CD14-positive monocyte (primary cell): ENCODE data around the gene B2M. TPM values are rescaled to one million over a fixed set of nuclear protein-coding genes. Genes with fewer than 3 reads are reported as not detected.
A peak's percentile ranks its signal among the peaks of the same experiment; 100 is the strongest.

Experiments
- DNase-seq, 3 donors: peaks; one replicate each; pipeline ENCODE4 v3.0.0-alpha.2; 2011 to 2022
- H2AFZ ChIP-seq: 2 replicates; pipeline ENCODE4 v1.6.0; 2012; ENCODE audit warnings: mild to moderate bottlenecking, low read depth, low read length, inconsistent platforms; ENCODE audit not compliant: insufficient read depth, poor library complexity, severe bottlenecking
- H3K27ac ChIP-seq, 2 donors: 1 replicate in 1 of 2; 2 replicates in 1 of 2; pipeline ENCODE4 v1.5.1; 2012 to 2013; ENCODE audit warnings: low read length in 2 of 2, control low read depth in 1 of 2, inconsistent platforms in 1 of 2, low read depth in 1 of 2, mild to moderate bottlenecking in 1 of 2
- H3K27me3 ChIP-seq, 2 donors: one replicate each; pipeline versions ENCODE4 v1.6.0 to v1.6.1; 2011 to 2013; ENCODE audit warnings: low read length in 2 of 2; ENCODE audit not compliant: control insufficient read depth in 2 of 2, insufficient read depth in 2 of 2
- H3K36me3 ChIP-seq, 2 donors: replicated peaks in 1 of 2; 1 replicate in 1 of 2; 2 replicates in 1 of 2; pipeline versions ENCODE4 v1.5.1 to v1.6.1; 2012 to 2013; ENCODE audit warnings: low read length in 2 of 2, control low read depth in 1 of 2, inconsistent platforms in 1 of 2, mild to moderate bottlenecking in 1 of 2; ENCODE audit not compliant: insufficient read depth in 2 of 2, control insufficient read depth in 1 of 2
- H3K4me1 ChIP-seq, 2 donors: 1 replicate in 1 of 2; 2 replicates in 1 of 2; pipeline versions ENCODE4 v1.5.1 to v1.6.1; 2012 to 2013; ENCODE audit warnings: low read length in 2 of 2, control low read depth in 1 of 2, inconsistent platforms in 1 of 2, mild to moderate bottlenecking in 1 of 2, moderate library complexity in 1 of 2; ENCODE audit not compliant: insufficient read depth in 2 of 2, control insufficient read depth in 1 of 2
- H3K4me2 ChIP-seq: replicated peaks from 2 replicates; pipeline ENCODE3; 2012; ENCODE audit warnings: low read length, moderate library complexity, mild to moderate bottlenecking; ENCODE audit not compliant: poor library complexity, severe bottlenecking; ENCODE audit errors: extremely low read depth
- H3K4me3 ChIP-seq, 3 experiments: fragments of 200-600 bp in 1 of 3; sonication (generic) in 1 of 3; replicated peaks in 1 of 3; 1 replicate in 2 of 3; 2 replicates in 1 of 3; pipeline ENCODE4 v1.5.1; 2011 to 2013; ENCODE audit warnings: low read length in 3 of 3, mild to moderate bottlenecking in 3 of 3, control low read depth in 2 of 3, low read depth in 2 of 3, inconsistent platforms in 1 of 3, moderate library complexity in 1 of 3
- H3K79me2 ChIP-seq: 2 replicates; pipeline ENCODE4 v1.6.0; 2012; ENCODE audit warnings: mild to moderate bottlenecking, control low read depth, inconsistent platforms, low read length, moderate library complexity; ENCODE audit not compliant: insufficient read depth
- H3K9ac ChIP-seq: 2 replicates; pipeline ENCODE4 v1.6.0; 2017; ENCODE audit warnings: low read length, mild to moderate bottlenecking; ENCODE audit not compliant: insufficient read depth, poor library complexity, severe bottlenecking
- H3K9me3 ChIP-seq, 2 donors: replicated peaks in 1 of 2; 1 replicate in 1 of 2; 2 replicates in 1 of 2; pipeline versions ENCODE4 v1.5.1 to v1.6.1; 2012 to 2013; ENCODE audit warnings: low read length in 2 of 2, control low read depth in 1 of 2; ENCODE audit not compliant: control insufficient read depth in 1 of 2, insufficient read depth in 1 of 2
- H4K20me1 ChIP-seq: 2 replicates; pipeline ENCODE4 v1.6.0; 2012; ENCODE audit warnings: mild to moderate bottlenecking, low read length, control low read depth, moderate library complexity; ENCODE audit not compliant: insufficient read depth
- H3K27ac Mint-ChIP-seq, 7 donors: one replicate each; pipeline ENCODE4 v1.8.0; 2020; ENCODE audit warnings: mild to moderate bottlenecking in 7 of 7, mixed read lengths in 7 of 7, moderate library complexity in 6 of 7, inconsistent platforms in 2 of 7
- H3K27me3 Mint-ChIP-seq, 3 donors: one replicate each; pipeline ENCODE4 v1.8.0; 2021 to 2022; ENCODE audit warnings: low read depth in 3 of 3, mild to moderate bottlenecking in 3 of 3, mixed read lengths in 3 of 3, moderate library complexity in 3 of 3, inconsistent platforms in 1 of 3
- H3K36me3 Mint-ChIP-seq, 2 donors: one replicate each; pipeline ENCODE4 v1.8.0; 2020; ENCODE audit warnings: mixed read lengths in 2 of 2, inconsistent platforms in 1 of 2, mild to moderate bottlenecking in 1 of 2
- H3K4me1 Mint-ChIP-seq: one replicate; pipeline ENCODE4 v1.8.0; 2020; ENCODE audit warnings: mild to moderate bottlenecking, mixed read lengths
- H3K4me3 Mint-ChIP-seq, 2 donors: one replicate each; pipeline ENCODE4 v1.8.0; 2020; ENCODE audit warnings: mild to moderate bottlenecking in 2 of 2, mixed read lengths in 2 of 2, moderate library complexity in 1 of 2
- H3K9me3 Mint-ChIP-seq, 7 donors: one replicate each; pipeline ENCODE4 v1.8.0; 2020 to 2022; ENCODE audit warnings: mixed read lengths in 7 of 7, mild to moderate bottlenecking in 6 of 7, moderate library complexity in 6 of 7, inconsistent platforms in 2 of 7
- CTCF ChIP-seq: fragments of 200-600 bp; IDR thresholded peaks from one replicate; pipeline ENCODE4 v1.8.0; 2022; ENCODE audit warnings: antibody characterized with exemption, mild to moderate bottlenecking
- WGBS: methylation state at CpG from one replicate; pipeline ENCODE4 v1.1.5; 2013; ENCODE audit warnings: missing lambda C conversion rate; ENCODE audit not compliant: insufficient coverage; 5-methylcytosine and 5-hydroxymethylcytosine counted together
- intact Hi-C, 2 donors: fragments of 100-400 bp; cut with micrococcal nuclease; formaldehyde crosslinking; loops; one replicate each; pipeline versions ENCODE4 v1.15.0 to v1.15.1; 2023
- polyA plus RNA-seq, 3 donors: library from polyadenylated mRNA; depleted of rRNA in 1 of 3; unstranded in 2 of 3; stranded (reverse) in 1 of 3; fragments of 300-500 nt in 2 of 3; fragments of >200 nt in 1 of 3; fragmentation: Illumina TruSeq in 2 of 3; gene quantifications; 1 replicate in 2 of 3; 2 replicates in 1 of 3; pipeline ENCODE4 v1.2.3, GENCODE V29; 2012 to 2021

Gene B2M
- polyA plus RNA-seq, 3 donors = 17,356 to 28,278 (median 28,259) TPM

- H3K27me3 ChIP-seq = no peaks in the 10 kb centered on the region
- Mint-ChIP-seq H3K27me3 (peaks cover 0 to 5% (median 2%) of the 10 kb centered on the region in 3 donors), H3K27ac (no peak overlapping the region), H3K4me3 (no peak overlapping the region), H3K9me3 (peaks cover 3 to 11% (median 4%) of the 10 kb centered on the region in 7 donors), H3K36me3 (no peaks in the 10 kb centered on the region), H3K4me1 (peaks cover 6% of the 10 kb centered on the region)
- no peaks in the 10 kb centered on the region for H3K79me2 ChIP-seq
- H3K27ac ChIP-seq = no peak overlapping the region
- no peaks in the 10 kb centered on the region for H4K20me1 ChIP-seq
- no peak overlapping the region for H2AFZ ChIP-seq
- H3K9me3 ChIP-seq = no peaks in the 10 kb centered on the region
- intact Hi-C loops = no loop called here
- TF ChIP-seq CTCF = no peak
- H3K36me3 ChIP-seq = no peaks in the 10 kb centered on the region
- H3K4me3 ChIP-seq = no peak overlapping the region
- WGBS = 86% methylated on average over 1 of the region's 1 CpG
- no peak for DNase-seq
- peaks cover 4 to 6% of the 10 kb centered on the region in 2 donors for H3K4me1 ChIP-seq
- no peak overlapping the region for H3K9ac ChIP-seq
- H3K4me2 ChIP-seq = no peak overlapping the region
These were observed 18.7 kb upstream of the B2M start for GRCh38 chr15:44692659-44693058.

GRCh38 chr15:44694416-44694815 is 16.9 kb upstream of the B2M start:
- no peaks in the 10 kb centered on the region for H3K9me3 ChIP-seq
- H3K4me1 ChIP-seq = peaks cover 6 to 13% of the 10 kb centered on the region in 2 donors
- Mint-ChIP-seq H3K27ac (peak overlapping the region in 1 of 7 donors; percentile 40), H3K36me3 (no peaks in the 10 kb centered on the region), H3K4me3 (no peak overlapping the region), H3K4me1 (peaks cover 15% of the 10 kb centered on the region), H3K27me3 (peaks cover 0 to 5% (median 0%) of the 10 kb centered on the region in 3 donors), H3K9me3 (peaks cover under 1 to 7% (median 4%) of the 10 kb centered on the region in 7 donors)
- H3K4me2 ChIP-seq = no peak overlapping the region
- H4K20me1 ChIP-seq = no peaks in the 10 kb centered on the region
- no peaks in the 10 kb centered on the region for H3K27me3 ChIP-seq
- TF ChIP-seq CTCF = no peak
- WGBS = 100% methylated on average over 4 of the region's 4 CpGs
- H3K79me2 ChIP-seq = no peaks in the 10 kb centered on the region
- no peaks in the 10 kb centered on the region for H3K36me3 ChIP-seq
- H2AFZ ChIP-seq = no peak overlapping the region
- H3K9ac ChIP-seq = no peak overlapping the region
- intact Hi-C loops = no loop called here
- no peak for DNase-seq
- no peak overlapping the region for H3K4me3 ChIP-seq
- H3K27ac ChIP-seq = no peak overlapping the region
